OCI-LY3 (cell line): ENCODE measurements around the gene RAB40A.

Experiments used
- CTCF ChIP-seq: fragments of 200-600, 300-600 bp; sonication (generic); IDR thresholded peaks from 2 replicates; pipeline ENCODE4 v1.5.1; 2014; ENCODE audit warnings: antibody characterized with exemption, low read length, low read depth
- EZH2phosphoT487 ChIP-seq: fragments of 200-600 bp; shearing (Covaris generic); IDR thresholded peaks from 2 replicates; pipeline ENCODE4 v1.6.1; 2018; ENCODE audit warnings: antibody characterized with exemption, mixed run types, low read depth

GRCh38 chrX:103565752-103566151 is 46.5 kb upstream of the RAB40A start:
- TF ChIP-seq CTCF (no peak), EZH2phosphoT487 (no peak)
